AG09309 (cell line): ENCODE data around the gene NEDD9.

Experiments used
- DNase-seq: peaks from one replicate; pipeline ENCODE4 v3.0.0-alpha.2; 2010; ENCODE audit warnings: low read depth
- H3K4me3 ChIP-seq: 2 replicates; pipeline ENCODE4 v1.5.1; 2011; ENCODE audit warnings: mild to moderate bottlenecking, low read depth, low read length, moderate library complexity; ENCODE audit not compliant: control insufficient read depth
- TF ChIP-seq, protein P1 (sequence below): IDR thresholded peaks from 2 replicates; pipeline ENCODE4 v1.5.1; 2011; ENCODE audit warnings: mild to moderate bottlenecking, low read depth, low read length, inconsistent platforms; ENCODE audit not compliant: insufficient read depth, control insufficient read depth; ENCODE audit errors: missing control alignments

The NEDD9 gene

GRCh38 chr6:11251553-11252360, 19.3 kb upstream of the NEDD9 start:
- no peak overlapping the region for H3K4me3 ChIP-seq
- TF ChIP-seq, protein P1, sequence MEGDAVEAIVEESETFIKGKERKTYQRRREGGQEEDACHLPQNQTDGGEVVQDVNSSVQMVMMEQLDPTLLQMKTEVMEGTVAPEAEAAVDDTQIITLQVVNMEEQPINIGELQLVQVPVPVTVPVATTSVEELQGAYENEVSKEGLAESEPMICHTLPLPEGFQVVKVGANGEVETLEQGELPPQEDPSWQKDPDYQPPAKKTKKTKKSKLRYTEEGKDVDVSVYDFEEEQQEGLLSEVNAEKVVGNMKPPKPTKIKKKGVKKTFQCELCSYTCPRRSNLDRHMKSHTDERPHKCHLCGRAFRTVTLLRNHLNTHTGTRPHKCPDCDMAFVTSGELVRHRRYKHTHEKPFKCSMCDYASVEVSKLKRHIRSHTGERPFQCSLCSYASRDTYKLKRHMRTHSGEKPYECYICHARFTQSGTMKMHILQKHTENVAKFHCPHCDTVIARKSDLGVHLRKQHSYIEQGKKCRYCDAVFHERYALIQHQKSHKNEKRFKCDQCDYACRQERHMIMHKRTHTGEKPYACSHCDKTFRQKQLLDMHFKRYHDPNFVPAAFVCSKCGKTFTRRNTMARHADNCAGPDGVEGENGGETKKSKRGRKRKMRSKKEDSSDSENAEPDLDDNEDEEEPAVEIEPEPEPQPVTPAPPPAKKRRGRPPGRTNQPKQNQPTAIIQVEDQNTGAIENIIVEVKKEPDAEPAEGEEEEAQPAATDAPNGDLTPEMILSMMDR = no peak
- no peak for DNase-seq

DNA sequence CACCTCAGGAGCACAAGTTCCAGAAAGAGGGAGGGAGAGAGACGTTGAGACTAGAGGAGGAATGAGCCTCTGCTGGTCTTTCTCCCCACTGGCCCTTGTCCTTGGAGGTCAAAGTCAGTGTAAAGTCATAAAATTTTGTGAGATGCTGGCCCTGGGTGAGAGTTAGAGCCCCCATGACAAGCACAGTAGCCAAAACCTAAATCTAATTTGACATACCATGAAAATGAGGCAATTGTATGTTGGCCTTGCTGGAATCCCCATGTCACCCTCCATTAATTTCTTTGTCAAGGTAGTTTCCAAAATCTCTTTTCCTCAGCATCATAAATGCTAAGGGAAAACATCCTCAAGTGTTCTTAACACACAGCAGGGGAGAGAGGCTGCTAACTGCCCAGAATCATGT, 17.6 kb upstream of the NEDD9 start:
- TF ChIP-seq, protein P1 = no peak
- no peak overlapping the region for H3K4me3 ChIP-seq
- DNase-seq = no peak

GRCh38 chr6:11248974-11249761, 16.7 kb upstream of the NEDD9 start:
- TF ChIP-seq, protein P1 = no peak
- no peak overlapping the region for H3K4me3 ChIP-seq
- DNase-seq = no peak

DNA sequence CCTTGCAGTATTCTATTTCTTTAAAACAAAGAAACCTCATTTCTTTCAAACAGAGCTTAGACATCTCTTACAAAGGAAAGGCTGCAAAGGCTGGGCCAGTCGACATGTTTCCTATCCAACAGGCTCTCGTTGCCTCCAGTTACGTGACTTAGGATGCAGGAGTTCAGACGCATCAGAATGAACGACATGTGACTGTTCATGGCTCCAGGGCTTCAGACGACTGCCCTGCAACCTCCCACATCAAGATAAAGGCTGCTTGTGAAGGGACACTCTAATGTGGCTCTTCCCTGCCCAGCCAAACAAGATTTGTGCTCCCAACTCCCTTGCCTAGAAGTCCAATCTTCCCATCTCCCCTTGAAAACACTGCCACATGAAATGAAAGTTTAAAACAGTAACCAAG, 14.3 kb upstream of the NEDD9 start:
- no peak overlapping the region for H3K4me3 ChIP-seq
- TF ChIP-seq, protein P1 = no peak
- DNase-seq = no peak

GRCh38 chr6:11245381-11246256, 13.2 kb upstream of the NEDD9 start:
- H3K4me3 ChIP-seq = no peak overlapping the region
- TF ChIP-seq, protein P1 = no peak
- DNase-seq = peak; percentile 84

DNA sequence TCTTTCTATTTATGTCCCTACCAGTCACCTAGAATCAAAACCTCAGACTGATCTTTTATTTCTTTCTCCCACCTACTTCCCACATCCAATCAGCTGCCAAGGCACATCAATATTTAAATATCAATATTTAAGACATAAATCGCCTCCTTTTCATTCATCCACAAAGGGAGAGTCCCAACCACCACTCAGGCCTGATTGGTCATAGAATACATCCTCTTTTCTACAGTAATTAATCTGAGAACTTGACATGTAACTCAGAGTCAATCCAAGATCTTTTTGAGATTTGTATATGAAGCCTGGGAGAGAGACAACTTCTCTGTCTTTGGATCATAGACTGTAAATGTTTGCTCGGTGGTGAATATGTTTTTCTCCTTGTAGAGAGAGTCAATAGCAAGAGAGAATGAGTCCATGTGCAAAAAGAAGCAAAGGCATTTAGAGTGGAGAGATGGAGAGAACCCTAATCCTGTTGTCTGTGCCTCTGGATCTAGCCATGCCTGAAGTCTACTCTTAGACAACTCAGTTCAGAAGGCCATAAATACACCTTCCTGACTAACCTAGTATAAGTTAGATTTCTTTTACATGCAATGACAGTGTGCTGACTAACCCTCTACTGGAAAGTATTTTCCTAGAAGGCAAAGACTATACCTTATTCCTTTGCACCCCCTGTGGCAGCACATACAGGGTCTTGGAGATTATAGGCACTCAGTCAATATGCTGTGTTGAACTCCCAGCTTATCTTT, 12.1 kb upstream of the NEDD9 start:
- H3K4me3 ChIP-seq = no peak overlapping the region
- TF ChIP-seq, protein P1 = no peak
- no peak for DNase-seq
